Measurements from ENCODE around the gene CBLC. TPM values are rescaled to one million over a fixed set of nuclear protein-coding genes. Genes with fewer than 3 reads are reported as not detected.

The CBLC gene
- total and polyA plus RNA-seq, 10 of the 15 experiments (the other 5 are each of a cell fraction or from before 2014, with no cell fraction given): not detected

DNA sequence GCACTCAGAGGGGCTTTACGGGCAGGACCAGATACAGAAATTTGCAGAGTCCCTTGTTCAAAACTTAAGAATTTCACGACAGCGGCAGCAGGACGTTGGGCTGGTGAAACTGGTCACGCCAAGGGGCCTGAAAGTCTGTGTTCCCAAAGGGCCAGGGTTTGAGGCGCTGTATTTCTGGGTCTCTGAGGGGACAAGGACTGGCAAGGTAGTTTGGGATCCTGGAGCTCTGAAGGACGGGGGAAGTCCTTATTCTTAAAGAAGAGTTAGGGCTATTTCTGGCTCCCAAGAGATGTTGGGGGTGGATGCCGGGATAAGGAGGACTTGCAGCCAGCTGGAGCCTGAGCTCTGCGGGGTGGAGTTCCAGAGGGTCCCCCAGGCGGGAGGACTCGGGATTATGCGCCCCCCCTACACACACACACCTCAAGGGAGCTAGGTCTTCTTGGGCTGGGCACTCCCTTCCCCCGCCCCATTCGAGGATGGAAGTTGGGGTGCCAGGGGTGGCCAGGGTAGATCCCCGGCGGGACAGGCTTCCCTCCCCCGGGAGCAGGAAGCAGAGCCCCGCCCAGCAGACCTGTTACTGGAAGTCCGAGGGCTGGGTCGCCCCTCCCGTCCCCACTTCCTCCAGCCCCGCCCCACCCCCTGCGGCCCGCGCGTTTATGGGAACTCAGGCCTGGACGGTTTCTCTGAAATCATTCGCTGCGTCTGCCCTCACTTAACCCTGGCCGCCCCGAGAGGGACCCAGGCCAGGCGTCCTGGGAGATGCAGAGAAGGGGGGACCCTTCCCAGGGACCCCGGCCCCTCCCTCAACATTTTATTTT is 23.5 kb upstream of the CBLC start (continued):
- TF ChIP-seq, protein P1, sequence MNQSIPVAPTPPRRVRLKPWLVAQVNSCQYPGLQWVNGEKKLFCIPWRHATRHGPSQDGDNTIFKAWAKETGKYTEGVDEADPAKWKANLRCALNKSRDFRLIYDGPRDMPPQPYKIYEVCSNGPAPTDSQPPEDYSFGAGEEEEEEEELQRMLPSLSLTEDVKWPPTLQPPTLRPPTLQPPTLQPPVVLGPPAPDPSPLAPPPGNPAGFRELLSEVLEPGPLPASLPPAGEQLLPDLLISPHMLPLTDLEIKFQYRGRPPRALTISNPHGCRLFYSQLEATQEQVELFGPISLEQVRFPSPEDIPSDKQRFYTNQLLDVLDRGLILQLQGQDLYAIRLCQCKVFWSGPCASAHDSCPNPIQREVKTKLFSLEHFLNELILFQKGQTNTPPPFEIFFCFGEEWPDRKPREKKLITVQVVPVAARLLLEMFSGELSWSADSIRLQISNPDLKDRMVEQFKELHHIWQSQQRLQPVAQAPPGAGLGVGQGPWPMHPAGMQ (IDR thresholded peaks at IDR 0.05; ENCODE audit: borderline replicate concordance): no peak
- TF ChIP-seq RB1 (IDR thresholded peaks at IDR 0.05; ENCODE audit: borderline replicate concordance) (no peak), STAT3 (IDR thresholded peaks at IDR 0.05; ENCODE audit: low read depth, low read length) (no peak), EGR1 (IDR thresholded peaks at IDR 0.05; ENCODE audit: borderline replicate concordance in 1 of 2, low read depth in 2 of 2, low read length in 2 of 2) (0 out of 3 replicates have a peak, but pooled peaks of 1 of the 2 experiments have one; percentile 2), BACH1 (IDR thresholded peaks at IDR 0.05; ENCODE audit: borderline replicate concordance) (peak; percentile 15; the same call in 1 of the 2 replicates), EZH2 (IDR thresholded peaks at IDR 0.05; ENCODE audit: borderline replicate concordance, control insufficient read depth, low read depth, low read length) (no peak), KAT2A (conservative IDR thresholded peaks at IDR 0.05; ENCODE audit: control insufficient read depth, low read depth, low read length) (no peak), SP1 (IDR thresholded peaks at IDR 0.05; ENCODE audit: low read depth, low read length) (no peak), FOXM1 (IDR thresholded peaks at IDR 0.05; ENCODE audit: low read depth, low read length) (no peak), MTA2 (IDR thresholded peaks at IDR 0.05; ENCODE audit: low read depth) (peak; percentile 48; the same call in 1 of the 2 replicates), STAT1 (conservative IDR thresholded peaks at IDR 0.05) (no peak), HDGF (IDR thresholded peaks at IDR 0.05) (0 out of 2 replicates have a peak, but pooled peaks have one; percentile 59), YY1 (IDR thresholded peaks at IDR 0.05; ENCODE audit: low read depth, low read length) (no peak), CBX5 (IDR thresholded peaks at IDR 0.05; ENCODE audit: low read depth) (no peak), SPI1 (IDR thresholded peaks at IDR 0.05; ENCODE audit: borderline replicate concordance, insufficient read depth, low read depth, low read length) (peak; percentile 18; the same call in 1 of the 2 replicates)
- TF ChIP-seq, protein P2, sequence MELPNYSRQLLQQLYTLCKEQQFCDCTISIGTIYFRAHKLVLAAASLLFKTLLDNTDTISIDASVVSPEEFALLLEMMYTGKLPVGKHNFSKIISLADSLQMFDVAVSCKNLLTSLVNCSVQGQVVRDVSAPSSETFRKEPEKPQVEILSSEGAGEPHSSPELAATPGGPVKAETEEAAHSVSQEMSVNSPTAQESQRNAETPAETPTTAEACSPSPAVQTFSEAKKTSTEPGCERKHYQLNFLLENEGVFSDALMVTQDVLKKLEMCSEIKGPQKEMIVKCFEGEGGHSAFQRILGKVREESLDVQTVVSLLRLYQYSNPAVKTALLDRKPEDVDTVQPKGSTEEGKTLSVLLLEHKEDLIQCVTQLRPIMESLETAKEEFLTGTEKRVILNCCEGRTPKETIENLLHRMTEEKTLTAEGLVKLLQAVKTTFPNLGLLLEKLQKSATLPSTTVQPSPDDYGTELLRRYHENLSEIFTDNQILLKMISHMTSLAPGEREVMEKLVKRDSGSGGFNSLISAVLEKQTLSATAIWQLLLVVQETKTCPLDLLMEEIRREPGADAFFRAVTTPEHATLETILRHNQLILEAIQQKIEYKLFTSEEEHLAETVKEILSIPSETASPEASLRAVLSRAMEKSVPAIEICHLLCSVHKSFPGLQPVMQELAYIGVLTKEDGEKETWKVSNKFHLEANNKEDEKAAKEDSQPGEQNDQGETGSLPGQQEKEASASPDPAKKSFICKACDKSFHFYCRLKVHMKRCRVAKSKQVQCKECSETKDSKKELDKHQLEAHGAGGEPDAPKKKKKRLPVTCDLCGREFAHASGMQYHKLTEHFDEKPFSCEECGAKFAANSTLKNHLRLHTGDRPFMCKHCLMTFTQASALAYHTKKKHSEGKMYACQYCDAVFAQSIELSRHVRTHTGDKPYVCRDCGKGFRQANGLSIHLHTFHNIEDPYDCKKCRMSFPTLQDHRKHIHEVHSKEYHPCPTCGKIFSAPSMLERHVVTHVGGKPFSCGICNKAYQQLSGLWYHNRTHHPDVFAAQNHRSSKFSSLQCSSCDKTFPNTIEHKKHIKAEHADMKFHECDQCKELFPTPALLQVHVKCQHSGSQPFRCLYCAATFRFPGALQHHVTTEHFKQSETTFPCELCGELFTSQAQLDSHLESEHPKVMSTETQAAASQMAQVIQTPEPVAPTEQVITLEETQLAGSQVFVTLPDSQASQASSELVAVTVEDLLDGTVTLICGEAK (IDR thresholded peaks at IDR 0.05; ENCODE audit: borderline replicate concordance): no peak
- TF ChIP-seq, protein P3, sequence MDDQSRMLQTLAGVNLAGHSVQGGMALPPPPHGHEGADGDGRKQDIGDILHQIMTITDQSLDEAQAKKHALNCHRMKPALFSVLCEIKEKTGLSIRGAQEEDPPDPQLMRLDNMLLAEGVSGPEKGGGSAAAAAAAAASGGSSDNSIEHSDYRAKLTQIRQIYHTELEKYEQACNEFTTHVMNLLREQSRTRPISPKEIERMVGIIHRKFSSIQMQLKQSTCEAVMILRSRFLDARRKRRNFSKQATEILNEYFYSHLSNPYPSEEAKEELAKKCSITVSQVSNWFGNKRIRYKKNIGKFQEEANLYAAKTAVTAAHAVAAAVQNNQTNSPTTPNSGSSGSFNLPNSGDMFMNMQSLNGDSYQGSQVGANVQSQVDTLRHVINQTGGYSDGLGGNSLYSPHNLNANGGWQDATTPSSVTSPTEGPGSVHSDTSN (IDR thresholded peaks at IDR 0.05; ENCODE audit: insufficient replicate concordance, low read depth, low read length): no peak
- TF ChIP-seq, protein P4, sequence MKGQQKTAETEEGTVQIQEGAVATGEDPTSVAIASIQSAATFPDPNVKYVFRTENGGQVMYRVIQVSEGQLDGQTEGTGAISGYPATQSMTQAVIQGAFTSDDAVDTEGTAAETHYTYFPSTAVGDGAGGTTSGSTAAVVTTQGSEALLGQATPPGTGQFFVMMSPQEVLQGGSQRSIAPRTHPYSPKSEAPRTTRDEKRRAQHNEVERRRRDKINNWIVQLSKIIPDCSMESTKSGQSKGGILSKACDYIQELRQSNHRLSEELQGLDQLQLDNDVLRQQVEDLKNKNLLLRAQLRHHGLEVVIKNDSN (IDR thresholded peaks at IDR 0.05; ENCODE audit: borderline replicate concordance, extremely low read length, insufficient read depth, low read depth, low read length): no peak
- TF ChIP-seq, protein P5, sequence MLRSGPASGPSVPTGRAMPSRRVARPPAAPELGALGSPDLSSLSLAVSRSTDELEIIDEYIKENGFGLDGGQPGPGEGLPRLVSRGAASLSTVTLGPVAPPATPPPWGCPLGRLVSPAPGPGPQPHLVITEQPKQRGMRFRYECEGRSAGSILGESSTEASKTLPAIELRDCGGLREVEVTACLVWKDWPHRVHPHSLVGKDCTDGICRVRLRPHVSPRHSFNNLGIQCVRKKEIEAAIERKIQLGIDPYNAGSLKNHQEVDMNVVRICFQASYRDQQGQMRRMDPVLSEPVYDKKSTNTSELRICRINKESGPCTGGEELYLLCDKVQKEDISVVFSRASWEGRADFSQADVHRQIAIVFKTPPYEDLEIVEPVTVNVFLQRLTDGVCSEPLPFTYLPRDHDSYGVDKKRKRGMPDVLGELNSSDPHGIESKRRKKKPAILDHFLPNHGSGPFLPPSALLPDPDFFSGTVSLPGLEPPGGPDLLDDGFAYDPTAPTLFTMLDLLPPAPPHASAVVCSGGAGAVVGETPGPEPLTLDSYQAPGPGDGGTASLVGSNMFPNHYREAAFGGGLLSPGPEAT (IDR thresholded peaks at IDR 0.05; ENCODE audit: low read depth): peak; percentile 73

Data from GM12878 (cell line).